Measurements from ENCODE around the gene KRTAP12-4.
A peak's percentile ranks its signal among the peaks of the same experiment; 100 is the strongest.
"Not testable (repeated sequence)": the region's sequence is repeated elsewhere in the genome, so short reads cannot be mapped to it uniquely, and the experiment has no call there.

KRTAP12-4 gene

GRCh38 chr21:44653656-44654575 lies 543 bp downstream of the KRTAP12-4 start:
- DNase-seq: no peak

- DNase-seq: no peak
These were observed 1.3 kb downstream of the KRTAP12-4 start for GRCh38 chr21:44653123-44653522.

DNA sequence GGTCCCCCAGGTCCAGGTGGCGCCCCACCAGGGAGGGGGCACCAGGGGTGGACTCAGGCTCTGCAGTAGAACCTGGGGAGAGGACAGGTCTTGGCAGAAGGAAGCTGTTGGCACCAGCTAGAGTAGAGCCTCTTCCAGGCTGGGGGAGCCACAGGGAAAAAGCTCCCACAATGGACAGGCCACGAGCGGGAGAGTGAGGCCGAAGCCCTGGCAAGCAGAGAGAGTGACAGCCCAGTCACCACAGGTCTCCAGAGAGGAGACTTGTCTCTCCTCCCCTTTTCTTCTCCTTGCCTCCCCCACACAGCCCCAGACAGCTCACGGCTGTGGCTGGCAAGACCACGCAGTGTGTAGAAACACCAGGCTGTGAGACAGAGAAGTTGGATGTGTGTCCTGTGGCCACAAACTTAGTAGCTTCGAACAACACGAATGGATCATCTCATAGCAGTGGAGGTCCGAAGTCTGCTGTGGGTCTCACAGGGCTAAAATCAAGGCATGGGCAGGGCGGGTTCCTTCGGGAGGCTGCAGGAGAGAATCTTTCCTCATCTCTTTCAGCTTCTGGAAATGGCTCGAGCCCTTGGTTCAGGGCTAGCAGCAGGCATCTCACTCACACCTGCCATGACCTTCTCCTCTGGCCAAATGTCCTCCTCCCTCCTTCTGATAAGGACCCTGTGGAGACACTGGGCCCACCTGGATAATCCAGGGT lies 3.3 kb downstream of the KRTAP12-4 start:
- no peak for DNase-seq

DNA sequence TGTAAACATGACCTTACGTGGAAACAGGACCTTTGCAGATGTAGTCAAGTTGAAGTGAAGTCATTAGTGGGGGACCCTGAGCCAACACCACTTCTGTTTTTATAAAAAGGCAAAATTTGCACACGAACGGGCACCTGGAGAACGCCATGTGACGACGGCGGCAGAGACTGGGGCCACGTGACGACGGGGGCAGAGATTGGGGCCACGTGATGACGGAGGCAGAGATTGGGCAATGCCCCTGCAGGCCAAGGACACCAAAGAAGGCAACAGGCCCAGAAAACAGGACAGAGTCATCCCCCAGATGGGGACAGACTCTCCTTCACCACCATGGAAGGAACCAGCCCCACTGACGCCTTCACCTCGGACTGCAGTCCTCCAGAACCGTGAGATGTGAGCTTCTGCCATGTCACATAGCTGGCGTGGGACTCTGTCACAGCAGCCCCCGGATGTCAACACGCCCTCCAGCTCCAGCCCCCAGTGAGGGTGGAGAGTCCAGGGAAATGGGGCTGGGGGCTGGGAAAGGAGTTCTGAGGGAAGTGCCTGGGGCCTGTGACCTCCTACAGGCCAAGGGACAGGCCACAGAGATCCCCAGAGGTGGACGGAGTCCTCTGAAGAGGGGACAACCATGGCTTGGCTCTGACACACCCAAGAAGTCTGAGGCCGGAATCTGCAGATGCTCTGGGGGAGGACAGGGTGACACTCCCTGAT lies 4.0 kb downstream of the KRTAP12-4 start:
- no peak for DNase-seq

DNA sequence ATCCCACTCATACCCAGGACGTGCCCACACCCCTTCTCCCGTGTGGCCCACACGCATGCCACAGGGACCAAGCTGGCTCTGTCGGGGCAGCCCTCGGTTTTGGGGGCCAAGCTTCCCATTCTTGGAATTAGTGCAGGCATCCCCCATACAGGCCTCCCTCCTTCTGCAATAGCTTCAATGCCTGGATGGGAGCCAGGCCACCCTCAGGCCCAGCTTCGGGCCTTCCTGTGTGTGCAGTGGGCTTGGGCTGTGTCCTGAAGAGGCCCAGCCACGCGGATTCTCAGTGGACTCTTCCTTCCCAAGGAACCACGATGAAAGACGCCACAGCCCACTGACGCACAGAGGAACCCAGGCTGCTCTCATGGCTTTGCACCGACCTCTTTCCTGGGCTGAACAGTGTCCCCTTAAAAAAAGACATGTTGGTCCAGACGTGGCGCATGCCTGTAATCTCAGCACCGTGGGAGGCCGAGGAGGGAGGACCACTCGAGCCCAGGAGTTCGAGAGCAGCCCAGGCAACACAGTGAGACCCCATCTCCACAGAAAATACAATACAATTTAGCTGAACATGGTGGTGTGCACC lies 4.8 kb downstream of the KRTAP12-4 start:
- no peak for DNase-seq

DNA sequence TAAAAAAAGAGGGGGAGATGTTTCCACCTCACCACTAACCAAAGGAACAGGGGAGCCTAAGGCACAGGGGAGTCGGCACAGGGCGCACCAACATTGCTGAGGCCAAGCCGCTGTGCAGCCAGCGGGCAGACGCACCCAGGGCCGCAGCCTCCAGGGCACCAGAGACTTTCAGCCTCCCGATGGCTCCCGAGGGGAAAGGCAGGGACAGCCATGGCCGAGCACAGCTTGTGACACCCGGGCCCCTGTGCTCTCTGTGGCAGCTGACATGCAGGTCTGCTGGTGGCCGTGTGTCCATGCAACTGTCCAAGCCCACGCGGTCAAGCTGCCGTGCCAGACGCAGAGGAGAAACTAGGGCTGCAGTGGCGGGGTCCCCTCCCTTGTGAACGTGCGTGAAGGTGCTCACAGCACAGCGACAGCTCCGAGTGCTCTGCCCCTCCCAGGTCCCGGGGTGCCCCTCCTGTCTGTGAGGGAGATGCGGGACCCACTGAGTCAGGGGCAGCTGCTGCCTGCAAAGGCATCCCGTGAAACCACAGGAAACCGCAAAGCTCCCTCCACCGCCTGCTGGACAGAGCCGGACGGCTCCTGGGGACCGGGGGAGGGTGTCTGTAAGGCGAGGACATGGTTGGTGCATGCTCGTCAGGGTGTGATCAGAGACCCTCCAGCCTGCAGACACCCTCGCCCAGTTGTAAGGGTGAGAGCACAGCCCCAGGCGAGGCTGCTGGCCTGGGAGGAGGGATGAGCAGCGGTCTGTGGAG lies 5.7 kb downstream of the KRTAP12-4 start:
- DNase-seq: no peak

DNA sequence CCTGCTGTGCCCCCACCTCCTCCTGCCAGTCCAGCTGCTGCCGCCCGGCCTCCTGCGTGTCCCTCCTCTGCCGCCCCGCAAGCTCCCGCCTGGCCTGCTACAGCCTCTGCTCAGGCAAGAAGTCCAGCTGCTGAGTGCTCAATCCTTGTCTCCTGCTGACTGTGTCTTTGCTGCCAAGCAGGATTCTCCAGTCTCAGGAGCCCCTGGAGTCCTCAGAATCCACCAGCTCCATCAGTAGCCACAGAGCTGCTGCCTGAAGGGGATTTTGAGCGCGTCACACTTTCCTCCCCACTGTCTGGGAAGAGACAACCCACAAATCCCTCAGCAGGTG lies 7.3 kb downstream of the KRTAP12-4 start:
- DNase-seq: no peak

DNA sequence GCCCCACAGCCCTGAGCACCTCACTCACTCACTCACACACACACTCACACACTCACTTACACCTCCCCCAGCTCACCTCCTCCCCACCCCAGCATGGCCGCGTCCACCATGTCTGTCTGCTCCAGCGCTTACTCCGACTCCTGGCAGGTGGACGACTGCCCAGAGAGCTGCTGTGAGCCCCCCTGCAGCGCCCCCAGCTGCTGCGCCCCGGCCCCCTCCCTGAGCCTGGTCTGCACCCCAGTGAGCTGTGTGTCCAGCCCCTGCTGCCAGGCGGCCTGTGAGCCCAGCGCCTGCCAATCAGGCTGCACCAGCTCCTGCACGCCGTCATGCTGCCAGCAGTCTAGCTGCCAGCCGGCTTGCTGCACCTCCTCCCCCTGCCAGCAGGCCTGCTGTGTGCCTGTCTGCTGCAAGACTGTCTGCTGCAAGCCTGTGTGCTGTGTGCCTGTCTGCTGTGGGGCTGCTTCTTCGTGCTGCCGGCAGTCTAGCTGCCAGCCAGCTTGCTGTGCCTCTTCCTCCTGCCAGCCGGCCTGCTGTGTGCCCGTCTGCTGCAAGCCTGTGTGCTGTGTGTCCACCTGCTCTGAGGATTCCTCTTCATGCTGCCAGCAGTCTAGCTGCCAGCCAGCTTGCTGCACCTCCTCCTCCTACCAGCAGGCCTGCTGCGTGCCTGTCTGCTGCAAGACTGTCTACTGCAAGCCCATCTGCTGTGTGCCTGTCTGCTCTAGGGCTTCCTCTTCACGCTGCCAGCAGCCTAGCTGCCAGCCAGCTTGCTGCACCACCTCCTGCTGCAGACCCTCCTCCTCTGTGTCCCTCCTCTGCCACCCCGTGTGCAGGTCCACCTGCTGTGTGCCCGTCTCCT lies 7.9 kb downstream of the KRTAP12-4 start, which contains the start of gene KRTAP10-11:
Gene KRTAP10-11 (plus strand): TSS at position 49 of the 856 bp plus-strand sequence. CDS start 45 bp downstream, at position 94.
- DNase-seq: not testable (repeated sequence)

DNA sequence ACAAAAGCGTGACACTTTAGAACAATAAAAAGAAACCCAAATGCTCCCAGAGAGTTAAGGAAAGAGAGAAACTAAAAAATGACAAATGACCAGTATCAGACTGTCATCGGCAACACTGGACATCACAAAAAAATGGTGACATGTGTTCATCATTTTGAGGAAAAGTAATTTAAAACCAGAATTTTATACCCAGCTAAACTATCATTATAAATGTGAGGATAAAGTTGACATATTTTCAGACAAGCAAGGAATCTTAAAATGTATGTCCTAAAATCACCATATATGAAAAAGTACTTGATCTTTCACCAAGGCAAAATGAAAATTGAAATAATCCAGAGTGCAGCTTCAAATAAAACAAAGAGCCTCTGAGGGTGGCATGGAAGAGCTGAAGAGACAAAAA lies 9.6 kb downstream of the KRTAP12-4 start:
- DNase-seq: no peak

- no peak for DNase-seq
These were observed 10.6 kb downstream of the KRTAP12-4 start for GRCh38 chr21:44643741-44644310.

- no peak for DNase-seq
These were observed 13.7 kb downstream of the KRTAP12-4 start for GRCh38 chr21:44640761-44641160.

DNA sequence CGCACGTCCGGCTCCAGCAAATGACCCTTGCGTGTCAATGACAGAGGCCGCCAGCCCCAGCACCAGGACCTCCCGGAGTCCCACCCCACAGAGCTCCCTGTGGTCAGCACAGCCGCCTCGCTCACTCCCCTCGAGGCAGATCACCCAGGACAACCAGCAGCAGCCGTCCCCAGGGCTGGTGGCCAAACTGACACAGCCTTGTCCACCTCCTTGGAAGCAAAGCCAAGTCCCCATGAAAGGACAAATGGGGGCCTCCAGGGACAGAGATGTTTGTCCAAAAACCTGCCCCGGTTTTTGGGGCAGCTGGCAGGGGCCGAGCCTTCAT lies 15.2 kb downstream of the KRTAP12-4 start:
- no peak for DNase-seq

GRCh38 chr21:44638506-44639330 lies 15.7 kb downstream of the KRTAP12-4 start:
- DNase-seq: not testable (repeated sequence)

DNA sequence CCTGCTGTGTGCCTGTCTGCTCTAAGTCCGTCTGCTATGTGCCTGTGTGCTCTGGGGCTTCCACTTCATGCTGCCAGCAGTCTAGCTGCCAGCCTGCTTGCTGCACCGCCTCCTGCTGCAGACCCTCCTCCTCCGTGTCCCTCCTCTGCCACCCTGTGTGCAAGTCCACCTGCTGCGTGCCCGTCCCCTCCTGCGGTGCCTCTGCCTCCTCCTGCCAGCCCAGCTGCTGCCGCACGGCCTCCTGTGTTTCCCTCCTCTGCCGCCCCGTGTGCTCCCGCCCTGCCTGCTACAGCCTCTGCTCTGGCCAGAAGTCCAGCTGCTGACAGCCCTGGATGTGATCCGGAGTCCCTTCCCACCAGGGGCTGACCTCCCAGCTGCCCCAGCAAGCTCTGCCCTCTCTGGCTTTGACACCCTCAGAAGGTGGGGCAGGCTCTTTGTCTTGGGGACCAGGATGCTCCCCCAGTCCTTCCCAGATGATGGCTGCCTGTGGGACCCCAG lies 16.6 kb downstream of the KRTAP12-4 start:
- not testable (repeated sequence) for DNase-seq

DNA sequence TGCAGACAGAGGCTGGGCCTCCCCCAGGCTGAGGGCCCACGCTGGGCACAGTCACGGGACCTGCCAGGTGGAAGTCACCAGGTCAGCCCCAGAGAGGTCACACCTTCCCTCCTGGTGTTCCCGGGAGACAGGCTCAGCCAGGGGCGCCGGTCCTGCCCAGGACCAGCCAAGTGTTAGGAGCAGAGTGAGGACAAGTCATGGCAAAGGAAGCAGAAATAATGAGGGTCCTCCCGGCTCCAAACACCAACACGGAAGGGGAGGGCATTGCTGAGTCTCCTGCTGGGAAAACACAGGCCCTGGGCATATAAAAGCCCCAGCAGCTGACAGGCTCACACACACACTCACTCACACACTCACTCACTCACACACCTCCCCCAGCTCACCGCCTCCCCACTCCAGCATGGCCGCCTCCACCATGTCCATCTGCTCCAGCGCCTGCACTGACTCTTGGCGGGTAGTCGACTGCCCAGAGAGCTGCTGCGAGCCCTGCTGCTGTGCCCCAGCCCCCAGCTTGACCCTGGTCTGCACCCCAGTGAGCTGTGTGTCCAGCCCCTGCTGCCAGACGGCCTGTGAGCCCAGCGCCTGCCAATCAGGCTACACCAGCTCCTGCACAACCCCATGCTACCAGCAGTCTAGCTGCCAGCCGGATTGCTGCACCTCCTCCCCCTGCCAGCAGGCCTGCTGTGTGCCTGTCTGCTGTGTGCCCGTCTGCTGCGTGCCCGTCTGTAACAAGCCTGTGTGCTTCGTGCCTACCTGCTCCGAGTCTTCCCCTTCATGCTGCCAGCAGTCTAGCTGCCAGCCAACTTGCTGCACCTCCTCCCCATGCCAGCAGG lies 17.2 kb downstream of the KRTAP12-4 start, which contains the start of gene KRTAP10-10:
Gene KRTAP10-10 (plus strand): TSS at position 339 of the 833 bp plus-strand sequence. CDS start 62 bp downstream, at position 401.
- DNase-seq: peak; percentile 41

DNA sequence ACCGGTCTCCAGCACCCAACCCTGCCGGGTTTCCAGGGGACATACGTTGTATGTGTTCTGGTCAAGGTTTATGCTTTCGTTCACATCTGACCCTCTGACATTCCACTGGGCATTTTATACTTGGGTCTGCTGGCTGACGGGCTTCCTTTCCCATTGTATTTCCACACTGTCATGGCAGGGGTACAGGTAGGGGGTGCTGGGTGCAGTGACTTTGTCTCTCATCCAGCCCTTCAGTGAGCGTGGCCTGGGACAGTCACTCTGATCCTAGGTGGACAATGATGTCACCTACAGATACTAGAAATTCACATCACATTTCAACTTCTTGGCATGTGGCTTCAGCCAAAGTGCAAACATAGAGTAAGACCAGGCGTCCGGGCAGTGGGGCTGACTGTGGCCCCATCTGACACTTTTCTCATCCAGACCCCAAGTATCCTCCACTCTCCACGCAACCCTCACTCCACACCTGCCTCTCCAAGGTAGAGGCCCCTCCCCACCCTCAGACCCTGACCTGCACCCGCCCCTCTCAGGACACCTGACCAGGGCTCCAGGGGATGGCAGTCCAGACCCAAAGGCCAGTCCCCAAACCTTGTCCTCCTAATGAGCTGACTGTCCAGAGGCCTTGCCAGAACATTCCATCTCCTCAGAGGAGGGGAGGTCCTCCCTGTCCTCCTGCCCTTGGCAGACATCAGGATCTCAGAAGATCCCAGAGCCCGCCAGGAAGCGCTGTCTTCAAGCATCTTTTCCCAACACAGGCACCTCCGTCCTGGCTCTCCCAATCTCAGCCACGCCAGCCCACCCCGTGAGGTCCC lies 18.0 kb downstream of the KRTAP12-4 start:
- DNase-seq: no peak

GRCh38 chr21:44632067-44632466 lies 22.4 kb downstream of the KRTAP12-4 start:
- no peak for DNase-seq

DNA sequence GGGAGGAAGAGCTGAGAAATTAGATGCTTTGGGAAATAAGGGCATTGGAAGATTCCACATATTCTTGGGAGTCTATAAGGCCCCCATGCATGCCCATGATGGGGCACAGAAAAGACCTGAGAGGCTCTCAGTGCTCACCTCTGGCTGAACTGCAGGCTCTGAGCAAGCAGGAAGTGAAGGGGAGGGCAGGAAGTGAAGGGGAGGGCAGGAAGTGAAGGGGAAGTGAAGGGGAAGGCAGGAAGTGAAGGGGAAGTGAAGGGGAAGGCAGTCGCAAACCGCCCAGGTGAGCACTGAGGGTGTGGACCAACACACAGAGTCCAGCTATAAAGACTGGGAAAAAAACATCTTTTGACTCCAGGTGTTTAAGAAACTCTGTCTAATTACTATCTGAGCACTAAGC lies 24.0 kb downstream of the KRTAP12-4 start:
- no peak for DNase-seq

Data from NCI-H446 treated with DMSO at 0.1 percent for 48 hours (cell line).